Ovary (tissue), 3 donors: ENCODE results near the gene MMP25.

Source experiments
- EP300 ChIP-seq: sonication (generic); formaldehyde crosslinking; IDR thresholded peaks from one replicate; pipeline ENCODE4 v1.6.1; 2017; ENCODE audit warnings: antibody characterized with exemption
- POLR2A ChIP-seq: fragments of 450-650 bp; IDR thresholded peaks from one replicate; pipeline ENCODE4 v1.6.1; 2017; ENCODE audit warnings: antibody characterized with exemption, mild to moderate bottlenecking, moderate library complexity
- TF ChIP-seq, protein P1 (sequence below), 3 donors: fragments of 450-650 bp in 2 of 3; fragments of 200-600 bp in 1 of 3; IDR thresholded peaks; one replicate each; pipeline versions ENCODE4 v1.5.1 to v1.8.0; 2016 to 2022; ENCODE audit warnings: antibody characterized with exemption in 3 of 3, mild to moderate bottlenecking in 1 of 3
- donor health status: DM: no; HTN: no; CAD: no.

DNA sequence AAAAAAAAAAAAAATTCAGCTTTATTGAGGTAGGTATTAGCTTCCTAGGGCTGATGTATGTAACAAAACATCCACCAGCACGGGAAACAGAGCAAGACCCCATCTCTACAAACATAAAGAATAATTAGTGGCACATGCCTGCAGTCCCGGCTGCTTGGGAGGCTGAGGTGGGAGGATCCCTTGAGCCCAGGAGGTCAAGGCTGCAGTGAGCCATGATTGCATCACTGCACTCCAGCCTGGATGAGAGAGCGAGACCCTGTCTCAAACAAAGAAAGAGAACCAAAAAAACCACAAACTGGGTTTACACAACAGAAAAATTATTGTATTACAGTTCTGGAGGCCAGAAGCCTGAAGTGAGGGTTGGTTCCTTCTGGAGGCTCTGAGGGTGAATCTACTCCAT lies 4.0 kb upstream of the MMP25 start:
- TF ChIP-seq, protein P1, sequence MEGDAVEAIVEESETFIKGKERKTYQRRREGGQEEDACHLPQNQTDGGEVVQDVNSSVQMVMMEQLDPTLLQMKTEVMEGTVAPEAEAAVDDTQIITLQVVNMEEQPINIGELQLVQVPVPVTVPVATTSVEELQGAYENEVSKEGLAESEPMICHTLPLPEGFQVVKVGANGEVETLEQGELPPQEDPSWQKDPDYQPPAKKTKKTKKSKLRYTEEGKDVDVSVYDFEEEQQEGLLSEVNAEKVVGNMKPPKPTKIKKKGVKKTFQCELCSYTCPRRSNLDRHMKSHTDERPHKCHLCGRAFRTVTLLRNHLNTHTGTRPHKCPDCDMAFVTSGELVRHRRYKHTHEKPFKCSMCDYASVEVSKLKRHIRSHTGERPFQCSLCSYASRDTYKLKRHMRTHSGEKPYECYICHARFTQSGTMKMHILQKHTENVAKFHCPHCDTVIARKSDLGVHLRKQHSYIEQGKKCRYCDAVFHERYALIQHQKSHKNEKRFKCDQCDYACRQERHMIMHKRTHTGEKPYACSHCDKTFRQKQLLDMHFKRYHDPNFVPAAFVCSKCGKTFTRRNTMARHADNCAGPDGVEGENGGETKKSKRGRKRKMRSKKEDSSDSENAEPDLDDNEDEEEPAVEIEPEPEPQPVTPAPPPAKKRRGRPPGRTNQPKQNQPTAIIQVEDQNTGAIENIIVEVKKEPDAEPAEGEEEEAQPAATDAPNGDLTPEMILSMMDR (IDR thresholded peaks at IDR 0.05) = no peak
- TF ChIP-seq POLR2A (no peak), EP300 (no peak)
